Epithelial cell of esophagus (primary cell): ENCODE results near the gene ALG14.
A peak's percentile ranks its signal among the peaks of the same experiment; 100 is the strongest.

Experiments
- DNase-seq: peaks from one replicate; pipeline ENCODE4 v3.0.0; 2010; ENCODE audit warnings: low read depth
- H3K4me3 ChIP-seq: 2 replicates; pipeline ENCODE4 v1.5.1; 2011; ENCODE audit warnings: mild to moderate bottlenecking, low read length, control low read depth
- CTCF ChIP-seq: IDR thresholded peaks from 2 replicates; pipeline ENCODE4 v1.5.1; 2011; ENCODE audit warnings: low read depth, mild to moderate bottlenecking, low read length, control low read depth, inconsistent platforms; ENCODE audit not compliant: insufficient read depth; ENCODE audit errors: missing control alignments

The ALG14 gene

GRCh38 chr1:95073446-95073845 lies 695 bp upstream of the ALG14 start:
- no peak for TF ChIP-seq CTCF
- no peak for DNase-seq
- H3K4me3 ChIP-seq: peak overlapping the region; percentile 78

GRCh38 chr1:95072117-95072516 lies 634 bp downstream of the ALG14 start:
- no peak for DNase-seq
- peak overlapping the region; percentile 78 for H3K4me3 ChIP-seq
- no peak for TF ChIP-seq CTCF

GRCh38 chr1:95071539-95071938 lies 1.2 kb downstream of the ALG14 start:
- no peak for DNase-seq
- TF ChIP-seq CTCF: no peak
- H3K4me3 ChIP-seq: no peak overlapping the region

- H3K4me3 ChIP-seq: no peak overlapping the region
- no peak for TF ChIP-seq CTCF
- DNase-seq: no peak
Measured at GRCh38 chr1:95069710-95070093, 3.0 kb downstream of the ALG14 start.

- no peak for DNase-seq
- no peak for TF ChIP-seq CTCF
- no peak overlapping the region for H3K4me3 ChIP-seq
Measured at GRCh38 chr1:95068956-95069709, 3.6 kb downstream of the ALG14 start.

GRCh38 chr1:95067568-95067967 lies 5.2 kb downstream of the ALG14 start:
- DNase-seq: no peak
- no peak for TF ChIP-seq CTCF
- H3K4me3 ChIP-seq: no peak overlapping the region

- H3K4me3 ChIP-seq: no peak overlapping the region
- no peak for TF ChIP-seq CTCF
- DNase-seq: no peak
Measured at GRCh38 chr1:95067062-95067461, 5.7 kb downstream of the ALG14 start.
